ENCODE data around the gene ATXN7. TPM values are rescaled to one million over a fixed set of nuclear protein-coding genes. Genes with fewer than 3 reads are reported as not detected.

Gene ATXN7
- total RNA-seq, 2 experiments from 2014 or later: 15.2 to 35.2 TPM

- no peak for DNase-seq (ENCODE audit: low spot score)
- Histone ChIP-seq H3K4me3 (ENCODE audit: low read depth, low read length, poor library complexity, severe bottlenecking) (no peak overlapping the region), H3K79me2 (ENCODE audit: insufficient read depth, low read depth, low read length) (no peaks in the 10 kb centered on the region), H4K20me1 (ENCODE audit: insufficient read depth, low read length) (no peaks in the 10 kb centered on the region; the same call in 1 of the 2 replicates), H3K9me3 (ENCODE audit: low read length) (no peaks in the 10 kb centered on the region), H3K4me2 (ENCODE audit: low read length) (no peak overlapping the region), H3K4me1 (ENCODE audit: insufficient read depth, low read length, poor library complexity, severe bottlenecking) (no peaks in the 10 kb centered on the region), H3K36me3 (ENCODE audit: insufficient read depth, low read length) (peaks cover 50% of the 10 kb centered on the region), H3K27ac (ENCODE audit: low read depth, low read length, poor library complexity, severe bottlenecking) (no peak overlapping the region), H2AFZ (ENCODE audit: low read length) (no peak overlapping the region), H3K9me2 (ENCODE audit: insufficient read depth, low read length) (no peaks in the 10 kb centered on the region)
- intact Hi-C loops (cut with micrococcal nuclease; ENCODE audit: unreplicated experiment): no loop called here
- BruUV-seq (replicated peaks): no TSS peak
- CTCF ChIA-PET (ENCODE audit: unreplicated experiment): interaction anchor here (0.9 kb wide), 2 partner anchors 16 kb away, joined by 3 to 4 read pairs; no protein-coding TSS in a partner anchor
- POLR2A ChIA-PET: interaction anchor here (0.5 to 1.9 kb wide), 4 partner anchors 9 to 94 kb away, joined by 3 to 4 read pairs (median 4); no protein-coding TSS in a partner anchor
- TF ChIP-seq EZH2phosphoT487 (IDR thresholded peaks at IDR 0.05; ENCODE audit: borderline replicate concordance, low read depth, low read length): no peak
- no peak for TF ChIP-seq CTCF (conservative IDR thresholded peaks at IDR 0.05; ENCODE audit: low read length)
Observed at GRCh38 chr3:63977893-63978292, 114.2 kb downstream of the ATXN7 start.

- peaks cover 49% of the 10 kb centered on the region for H3K36me3 ChIP-seq (ENCODE audit: insufficient read depth, low read length)
- H3K4me1 ChIP-seq (ENCODE audit: insufficient read depth, low read length, poor library complexity, severe bottlenecking): no peaks in the 10 kb centered on the region
- H3K9me3 ChIP-seq (ENCODE audit: low read length): no peaks in the 10 kb centered on the region
- ChIA-PET CTCF (ENCODE audit: unreplicated experiment) (interaction anchor here (0.9 kb wide), 1 partner anchor 17 kb away, joined by 4 read pairs; no protein-coding TSS in a partner anchor), POLR2A (interaction anchor here (0.6 to 1.9 kb wide), 7 partner anchors 10 to 1556 kb away, joined by 3 to 4 read pairs (median 3); no protein-coding TSS in a partner anchor)
- no peaks in the 10 kb centered on the region; the same call in 1 of the 2 replicates for H4K20me1 ChIP-seq (ENCODE audit: insufficient read depth, low read length)
- H3K79me2 ChIP-seq (ENCODE audit: insufficient read depth, low read depth, low read length): no peaks in the 10 kb centered on the region
- no peak overlapping the region for H3K4me2 ChIP-seq (ENCODE audit: low read length)
- intact Hi-C loops (cut with micrococcal nuclease; ENCODE audit: unreplicated experiment): no loop called here
- H3K27ac ChIP-seq (ENCODE audit: low read depth, low read length, poor library complexity, severe bottlenecking): no peak overlapping the region
- H3K4me3 ChIP-seq (ENCODE audit: low read depth, low read length, poor library complexity, severe bottlenecking): no peak overlapping the region
- no peak overlapping the region for H2AFZ ChIP-seq (ENCODE audit: low read length)
- DNase-seq (ENCODE audit: low spot score): no peak
- TF ChIP-seq CTCF (conservative IDR thresholded peaks at IDR 0.05; ENCODE audit: low read length) (no peak), EZH2phosphoT487 (IDR thresholded peaks at IDR 0.05; ENCODE audit: borderline replicate concordance, low read depth, low read length) (no peak)
- no peaks in the 10 kb centered on the region for H3K9me2 ChIP-seq (ENCODE audit: insufficient read depth, low read length)
- BruUV-seq (replicated peaks): no TSS peak
Observed at GRCh38 chr3:63979093-63979885, 115.6 kb downstream of the ATXN7 start.

- no peak for TF ChIP-seq EZH2phosphoT487 (IDR thresholded peaks at IDR 0.05; ENCODE audit: borderline replicate concordance, low read depth, low read length)
- CTCF ChIA-PET (ENCODE audit: unreplicated experiment): no interaction called here
- Histone ChIP-seq H2AFZ (ENCODE audit: low read length) (no peak overlapping the region), H4K20me1 (ENCODE audit: insufficient read depth, low read length) (no peaks in the 10 kb centered on the region; the same call in 1 of the 2 replicates), H3K4me1 (ENCODE audit: insufficient read depth, low read length, poor library complexity, severe bottlenecking) (no peaks in the 10 kb centered on the region), H3K4me3 (ENCODE audit: low read depth, low read length, poor library complexity, severe bottlenecking) (no peak overlapping the region), H3K79me2 (ENCODE audit: insufficient read depth, low read depth, low read length) (no peaks in the 10 kb centered on the region), H3K36me3 (ENCODE audit: insufficient read depth, low read length) (peaks cover 57% of the 10 kb centered on the region), H3K4me2 (ENCODE audit: low read length) (no peak overlapping the region), H3K9me2 (ENCODE audit: insufficient read depth, low read length) (no peaks in the 10 kb centered on the region), H3K27ac (ENCODE audit: low read depth, low read length, poor library complexity, severe bottlenecking) (no peak overlapping the region), H3K9me3 (ENCODE audit: low read length) (no peaks in the 10 kb centered on the region)
- no peak for DNase-seq (ENCODE audit: low spot score)
- intact Hi-C loops (cut with micrococcal nuclease; ENCODE audit: unreplicated experiment): no loop called here
- POLR2A ChIA-PET: interaction anchor here (0.8 to 1.9 kb wide), 3 partner anchors 10 to 18 kb away, joined by 3 to 4 read pairs (median 3); no protein-coding TSS in a partner anchor
- BruUV-seq (replicated peaks): no TSS peak
Observed at GRCh38 chr3:63980019-63980418, 116.4 kb downstream of the ATXN7 start.

Measured in OCI-LY7 (cell line).